Omental fat pad (tissue), 4 donors: ENCODE measurements around the gene CDC26. TPM values are rescaled to one million over a fixed set of nuclear protein-coding genes. Genes with fewer than 3 reads are reported as not detected.

Source experiments
- ATAC-seq: fragments of 150-250 bp; one replicate; pipeline ENCODE4 v1.9.1; 2016; ENCODE audit warnings: mild to moderate bottlenecking, moderate library complexity; ENCODE audit not compliant: low FRiP score
- DNase-seq: peaks from one replicate; pipeline ENCODE4 v3.0.0-alpha.2; 2019; ENCODE audit warnings: low spot score
- total RNA-seq, 4 donors: library from RNA; depleted of rRNA; stranded (reverse); fragments of >200 nt; gene quantifications; one replicate each; pipeline ENCODE4 v1.1.0, GENCODE V29; 2016
- TF ChIP-seq, protein P1 (sequence below), 3 donors: fragments of 450-650 bp; IDR thresholded peaks; one replicate each; pipeline ENCODE4 v1.5.1; 2016 to 2017; ENCODE audit warnings: antibody characterized with exemption in 3 of 3, mild to moderate bottlenecking in 3 of 3, moderate library complexity in 2 of 3

The CDC26 gene
- total RNA-seq = 10 to 100 TPM; 20.1 to 39.9 (median 25.3) TPM

DNA sequence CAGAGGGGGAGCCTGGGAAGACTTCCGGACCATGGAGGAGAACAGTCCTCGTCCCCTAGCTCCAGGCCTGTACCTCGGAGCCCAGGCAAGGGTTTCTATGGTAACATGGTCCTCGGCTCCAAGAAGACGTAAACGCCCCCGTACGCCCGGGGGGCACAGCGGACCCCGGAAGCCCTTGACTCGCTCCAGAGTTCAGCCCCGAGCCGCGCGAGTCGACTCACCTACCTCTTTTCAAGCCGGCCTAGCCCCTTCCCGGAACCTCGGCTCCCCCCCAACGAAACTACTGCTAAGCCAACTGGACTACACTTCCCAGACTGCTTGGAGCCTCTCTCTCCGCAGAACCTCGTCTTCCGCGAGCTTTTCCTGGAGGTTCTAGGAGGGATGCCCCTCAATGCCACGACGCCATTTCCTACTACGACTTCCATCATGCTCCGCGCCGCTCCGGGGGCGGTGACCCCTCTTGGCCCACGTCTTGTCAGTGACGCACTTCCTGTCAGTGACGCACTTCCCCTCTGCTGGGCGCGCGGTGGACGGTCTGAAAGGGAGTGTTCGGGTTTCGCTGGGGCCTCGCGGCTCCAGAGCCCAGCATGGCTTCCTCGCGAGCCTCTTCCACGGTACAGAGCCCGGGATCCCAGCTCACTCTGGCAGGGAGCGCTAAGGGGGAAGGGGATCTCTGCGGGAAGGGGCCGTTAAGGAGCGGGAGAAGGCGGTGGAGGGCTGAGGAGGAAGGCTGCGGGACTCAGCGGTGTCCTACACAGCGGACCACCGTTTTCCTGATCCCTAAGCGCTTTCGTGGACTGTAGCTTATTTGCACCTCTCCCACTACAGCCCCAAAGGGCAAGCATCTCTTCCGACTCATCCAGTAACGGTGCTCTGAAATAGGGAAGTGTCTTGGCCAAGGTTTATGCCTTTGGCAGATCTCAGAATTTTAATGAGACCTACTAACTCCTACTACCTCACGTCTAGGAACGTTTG, at the start of gene CDC26, which contains the start of gene PRPF4:
TSS of gene CDC26 (minus strand) at position 416 of the 975 bp plus-strand sequence. CDS start 3,065 bp downstream, outside the sequence.
TSS of gene PRPF4 (plus strand) at position 502 of the 975 bp plus-strand sequence. CDS start at position 588, 86 bp downstream.
- TF ChIP-seq, protein P1, sequence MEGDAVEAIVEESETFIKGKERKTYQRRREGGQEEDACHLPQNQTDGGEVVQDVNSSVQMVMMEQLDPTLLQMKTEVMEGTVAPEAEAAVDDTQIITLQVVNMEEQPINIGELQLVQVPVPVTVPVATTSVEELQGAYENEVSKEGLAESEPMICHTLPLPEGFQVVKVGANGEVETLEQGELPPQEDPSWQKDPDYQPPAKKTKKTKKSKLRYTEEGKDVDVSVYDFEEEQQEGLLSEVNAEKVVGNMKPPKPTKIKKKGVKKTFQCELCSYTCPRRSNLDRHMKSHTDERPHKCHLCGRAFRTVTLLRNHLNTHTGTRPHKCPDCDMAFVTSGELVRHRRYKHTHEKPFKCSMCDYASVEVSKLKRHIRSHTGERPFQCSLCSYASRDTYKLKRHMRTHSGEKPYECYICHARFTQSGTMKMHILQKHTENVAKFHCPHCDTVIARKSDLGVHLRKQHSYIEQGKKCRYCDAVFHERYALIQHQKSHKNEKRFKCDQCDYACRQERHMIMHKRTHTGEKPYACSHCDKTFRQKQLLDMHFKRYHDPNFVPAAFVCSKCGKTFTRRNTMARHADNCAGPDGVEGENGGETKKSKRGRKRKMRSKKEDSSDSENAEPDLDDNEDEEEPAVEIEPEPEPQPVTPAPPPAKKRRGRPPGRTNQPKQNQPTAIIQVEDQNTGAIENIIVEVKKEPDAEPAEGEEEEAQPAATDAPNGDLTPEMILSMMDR (IDR thresholded peaks at IDR 0.05) = no peak
- ATAC-seq (peak; percentile 98), DNase-seq (peak; percentile 95)

DNA sequence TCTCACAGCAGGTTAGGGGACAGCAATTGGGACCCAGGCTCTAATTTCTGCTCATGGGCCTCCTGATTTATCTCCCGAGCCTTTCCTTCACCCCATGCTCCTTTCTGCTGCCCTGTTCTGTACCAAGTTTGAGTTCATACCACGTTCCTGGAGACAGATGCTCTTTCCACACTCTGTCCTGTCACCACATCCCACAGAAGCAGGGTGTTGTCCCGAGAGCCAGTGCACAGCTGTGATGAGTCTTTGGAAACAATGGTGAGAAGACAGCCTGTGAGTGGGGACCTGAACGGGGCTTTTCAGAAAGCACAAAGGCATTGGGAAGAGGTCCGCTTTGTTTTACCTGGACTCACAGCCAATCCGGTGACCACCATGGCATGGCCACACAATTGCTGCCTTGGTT, 47.3 kb upstream of the CDC26 start:
- ATAC-seq (no peak), DNase-seq (no peak)
- TF ChIP-seq, protein P1 (IDR thresholded peaks at IDR 0.05) = no peak

DNA sequence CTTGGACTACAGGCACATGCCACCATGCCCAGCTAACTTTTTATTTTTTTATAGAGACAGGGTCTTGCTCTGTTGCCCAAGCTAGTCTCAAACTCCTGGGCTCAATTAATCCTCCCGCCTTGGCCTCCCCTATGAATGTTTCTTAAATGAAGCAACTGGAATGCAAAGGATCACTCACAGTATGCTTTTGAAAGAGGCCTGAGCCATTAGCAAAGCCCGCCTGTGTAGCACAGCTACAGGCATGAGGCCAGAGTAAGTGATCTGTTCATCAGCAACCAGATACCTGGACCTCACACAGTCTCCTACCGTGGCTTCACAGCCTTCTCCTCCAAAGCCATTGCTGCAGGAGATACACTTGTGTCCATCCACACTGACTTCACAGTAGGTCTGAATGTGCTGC, 44.7 kb upstream of the CDC26 start:
- TF ChIP-seq, protein P1 (IDR thresholded peaks at IDR 0.05) = no peak
- ATAC-seq = no peak

DNA sequence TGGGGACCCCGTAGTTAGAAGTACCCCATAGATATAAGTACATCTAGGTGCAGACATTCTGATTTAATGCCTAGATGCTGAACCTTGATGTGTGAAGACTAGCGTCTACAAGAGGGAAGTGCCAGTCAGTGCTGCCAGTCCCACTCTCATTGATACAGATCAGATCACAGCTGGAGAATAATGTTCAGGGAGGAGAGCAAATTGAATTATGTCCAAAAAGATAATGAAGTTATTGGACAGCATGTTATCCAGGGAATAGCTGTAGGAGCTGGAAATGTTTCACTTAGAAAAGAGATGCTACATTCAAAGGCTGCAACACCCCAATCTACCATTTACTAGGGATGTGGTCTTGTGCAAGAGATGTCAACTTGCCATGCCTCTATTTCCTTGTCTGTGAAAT, 43.7 kb upstream of the CDC26 start:
- DNase-seq (no peak), ATAC-seq (no peak)
- TF ChIP-seq, protein P1 (IDR thresholded peaks at IDR 0.05) = no peak

More for the DNA sequence above, 44.7 kb upstream of the CDC26 start:
- DNase-seq = no peak

DNA sequence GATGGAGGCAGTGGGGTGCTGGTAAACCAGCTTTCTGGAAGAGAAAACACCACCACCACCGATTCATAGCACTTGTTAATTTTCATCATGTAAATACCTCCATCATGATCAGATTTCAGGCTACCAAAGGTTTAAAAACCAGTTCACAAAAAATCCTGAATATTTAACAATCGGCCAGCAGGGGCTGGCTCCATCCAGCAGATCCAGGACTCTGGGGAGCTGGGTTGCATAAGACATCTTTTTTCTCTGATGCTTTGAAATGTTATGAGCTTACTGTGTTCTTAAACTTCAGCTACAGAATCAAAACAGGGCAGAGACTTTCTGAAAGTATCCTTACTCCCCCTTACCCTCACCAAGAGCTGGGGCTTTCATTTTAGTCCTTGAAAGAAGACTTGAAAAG, 42.4 kb upstream of the CDC26 start:
- TF ChIP-seq, protein P1 (IDR thresholded peaks at IDR 0.05) = no peak
- DNase-seq (no peak), ATAC-seq (no peak)

DNA sequence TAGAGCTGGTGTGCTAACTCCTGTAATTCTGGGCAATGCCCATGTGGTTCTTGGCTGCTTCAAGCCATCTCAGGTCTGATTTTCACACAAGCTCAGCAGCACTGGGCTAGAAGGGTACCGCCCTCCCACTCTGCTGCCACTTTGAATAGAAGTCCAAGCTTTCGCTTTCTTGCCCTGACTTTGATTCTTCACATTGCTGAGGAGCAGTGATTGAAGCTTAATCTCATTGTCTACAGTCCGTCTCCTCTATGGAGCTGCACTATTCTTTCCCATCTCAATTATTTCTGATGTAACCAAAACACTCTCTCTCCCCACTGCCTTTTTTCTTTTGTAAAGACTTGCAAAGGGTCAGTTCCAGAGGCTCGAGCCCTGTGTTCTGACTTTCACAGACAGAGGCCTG, 40.7 kb upstream of the CDC26 start:
- TF ChIP-seq, protein P1 (IDR thresholded peaks at IDR 0.05) = no peak
- ATAC-seq = no peak
- no peak for DNase-seq
